Measurements from ENCODE around the gene PLAAT4. TPM values are rescaled to one million over a fixed set of nuclear protein-coding genes. Genes with fewer than 3 reads are reported as not detected.

The PLAAT4 gene
- total and polyA plus RNA-seq, 2 of the 8 experiments (the other 6 are each of a cell fraction or from before 2014, with no cell fraction given) = 2.8 to 4.1 TPM

DNA sequence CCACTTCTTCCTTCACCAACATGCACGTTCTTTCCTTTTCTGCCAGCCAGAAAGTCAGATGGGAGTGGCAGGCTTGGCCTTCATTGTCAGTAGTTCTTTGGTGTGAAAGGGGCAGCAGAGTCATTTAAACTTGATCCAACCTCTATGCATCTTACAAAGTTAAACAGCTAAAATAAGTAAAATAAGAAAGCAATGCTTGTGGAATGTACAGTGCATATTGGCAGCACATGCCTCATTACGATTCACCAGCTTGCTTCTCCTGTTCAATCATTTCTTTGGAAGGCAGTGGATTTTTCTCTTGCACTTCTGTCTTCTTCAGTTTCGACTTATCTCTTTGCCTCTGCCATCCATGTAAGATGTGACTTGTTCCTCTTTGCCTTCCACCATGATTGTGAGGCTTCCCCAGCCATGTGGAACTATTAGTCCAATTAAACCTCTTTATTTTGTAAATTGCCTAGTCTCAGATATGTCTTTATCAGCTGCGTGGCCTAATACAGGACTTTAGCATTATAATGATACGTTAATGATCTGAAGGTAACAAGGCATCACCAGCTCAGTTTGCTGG, 15.9 kb upstream of the PLAAT4 start:
- H2AFZ ChIP-seq (ENCODE audit: low read length) = no peak overlapping the region
- TF ChIP-seq SRF (IDR thresholded peaks at IDR 0.05; ENCODE audit: low read depth, low read length) (no peak), EGR1 (IDR thresholded peaks at IDR 0.05; ENCODE audit: borderline replicate concordance, low read depth, low read length) (no peak), CREB1 (IDR thresholded peaks at IDR 0.05) (no peak), TAF7 (optimal IDR thresholded peaks at IDR 0.05; ENCODE audit: borderline replicate concordance, low read depth, low read length) (no peak), ZNF274 (IDR thresholded peaks at IDR 0.05; ENCODE audit: borderline replicate concordance, extremely low read depth, low read length) (no peak), CHD2 (IDR thresholded peaks at IDR 0.05; ENCODE audit: low read length) (no peak), RBBP5 (IDR thresholded peaks at IDR 0.05; ENCODE audit: borderline replicate concordance, low read depth, low read length) (no peak), RNF2 (IDR thresholded peaks at IDR 0.05; ENCODE audit: borderline replicate concordance, low read depth, low read length, missing control alignments, poor library complexity, severe bottlenecking) (no peak)
- TF ChIP-seq, protein P1, sequence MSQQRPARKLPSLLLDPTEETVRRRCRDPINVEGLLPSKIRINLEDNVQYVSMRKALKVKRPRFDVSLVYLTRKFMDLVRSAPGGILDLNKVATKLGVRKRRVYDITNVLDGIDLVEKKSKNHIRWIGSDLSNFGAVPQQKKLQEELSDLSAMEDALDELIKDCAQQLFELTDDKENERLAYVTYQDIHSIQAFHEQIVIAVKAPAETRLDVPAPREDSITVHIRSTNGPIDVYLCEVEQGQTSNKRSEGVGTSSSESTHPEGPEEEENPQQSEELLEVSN (IDR thresholded peaks at IDR 0.05) = no peak
- TF ChIP-seq, protein P2, sequence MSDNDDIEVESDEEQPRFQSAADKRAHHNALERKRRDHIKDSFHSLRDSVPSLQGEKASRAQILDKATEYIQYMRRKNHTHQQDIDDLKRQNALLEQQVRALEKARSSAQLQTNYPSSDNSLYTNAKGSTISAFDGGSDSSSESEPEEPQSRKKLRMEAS (IDR thresholded peaks at IDR 0.05) = no peak

More for the DNA sequence above, 15.9 kb upstream of the PLAAT4 start:
- Histone ChIP-seq H3K18ac (ENCODE audit: extremely low read depth, low read length) (no peak overlapping the region), H2BK120ac (replicated peaks; ENCODE audit: low read depth, low read length) (no peak overlapping the region), H2BK12ac (ENCODE audit: low read depth, low read length) (no peak overlapping the region; the same call in 1 of the 2 replicates), H3K23me2 (ENCODE audit: low read depth, low read length) (no peaks in the 10 kb centered on the region), H3K4ac (replicated peaks; ENCODE audit: insufficient read length, low read depth, low read length) (no peak overlapping the region), H3K4me3 (ENCODE audit: extremely low read depth in 1 of 4, insufficient read depth in 2 of 4, low read depth in 3 of 4, low read length in 4 of 4) (no peak overlapping the region), H3K4me1 (replicated peaks in 1 of 4; ENCODE audit: control insufficient read depth in 3 of 4, insufficient read depth in 4 of 4, low read length in 3 of 4) (no peaks in the 10 kb centered on the region), H4K91ac (replicated peaks; ENCODE audit: insufficient read length, low read length) (no peak overlapping the region), H3K27me3 (replicated peaks in 1 of 4; ENCODE audit: control insufficient read depth in 3 of 4, extremely low read depth in 1 of 4, insufficient read depth in 3 of 4, low read length in 3 of 4) (no peaks in the 10 kb centered on the region; a peak in 1 of 7 replicates), H3K23ac (ENCODE audit: insufficient read length) (no peak overlapping the region), H4K8ac (ENCODE audit: extremely low read depth, insufficient read depth, low read length) (no peak overlapping the region), H3K27ac (ENCODE audit: low read depth, low read length) (no peak overlapping the region), H3K36me3 (ENCODE audit: control insufficient read depth in 2 of 4, insufficient read depth in 4 of 4, low read length in 3 of 4) (peaks cover 0 to 6% (median 0%) of the 10 kb centered on the region in 4 experiments; a peak in 2 of 8 replicates), H3K79me2 (ENCODE audit: control insufficient read depth in 1 of 2, insufficient read depth in 2 of 2, low read length in 2 of 2) (no peaks in the 10 kb centered on the region), H3K56ac (replicated peaks; ENCODE audit: insufficient read length, low read depth, low read length) (no peak overlapping the region), H3K14ac (ENCODE audit: insufficient read length) (no peak overlapping the region), H4K20me1 (replicated peaks in 1 of 2; ENCODE audit: control insufficient read depth in 1 of 2, insufficient read depth in 2 of 2, low read length in 2 of 2) (no peaks in the 10 kb centered on the region), H3K79me1 (ENCODE audit: low read depth, low read length) (no peaks in the 10 kb centered on the region), H2BK15ac (ENCODE audit: low read length) (no peak overlapping the region), H2AK5ac (ENCODE audit: low read depth, low read length) (no peak overlapping the region), H2BK5ac (ENCODE audit: low read depth, low read length) (no peak overlapping the region), H4K5ac (ENCODE audit: insufficient read length, low read depth, low read length) (no peak overlapping the region), H3K9ac (replicated peaks in 1 of 4; ENCODE audit: extremely low read depth in 1 of 4, low read depth in 3 of 4, low read length in 3 of 4) (no peak overlapping the region), H2BK20ac (ENCODE audit: low read length) (no peak overlapping the region; the same call in 1 of the 2 replicates), H3K9me3 (ENCODE audit: insufficient read depth in 2 of 2, low read depth in 1 of 2, low read length in 1 of 2) (peaks cover 7 to 9% of the 10 kb centered on the region in 2 experiments), H3K4me2 (ENCODE audit: insufficient read depth in 1 of 2, low read depth in 2 of 2, low read length in 2 of 2) (no peak overlapping the region)
- WGBS, 2 experiments (ENCODE audit: extremely low coverage in 1 of 2, insufficient coverage in 1 of 2, insufficient read length in 1 of 2, insufficient replicate concordance in 2 of 2, low coverage in 1 of 2, low lambda C conversion rate in 2 of 2, missing lambda C conversion rate in 1 of 2) = 89% methylated on average over 5 of the region's 5 CpGs; no CpG with 5 or more reads in 1 of the 2 experiments
- DNase-seq (ENCODE audit: low read depth in 1 of 2, low spot score in 2 of 2) (no peak), FAIRE-seq (no peak)
- POLR2A ChIA-PET (ENCODE audit: partially characterized antibody) = interaction anchor here (0.6 to 1.4 kb wide), 5 partner anchors 8 to 162 kb away, joined by 3 to 4 read pairs (median 3); partner anchors contain the start of gene PLAAT4
- CTCF ChIA-PET (ENCODE audit: partially characterized antibody) = interaction anchor here (0.9 to 1.5 kb wide), 4 partner anchors 10 to 42 kb away, joined by 3 to 6 read pairs (median 4); partner anchors contain the start of gene PLAAT5

All from H1 (cell line).